Hippocampal formation (tissue), 2 donors: ENCODE data around the gene ST3GAL6.

Experiments
- DNase-seq, 2 donors: peaks; one replicate each; lab custom pipeline; 2025; lab: John Stamatoyannopoulos, UW

The ST3GAL6 gene

GRCh38 chr3:98763076-98763475 is at the start of gene ST3GAL6:
TSS of gene ST3GAL6 (plus strand) at chr3:98763340. CDS start at chr3:98768441, 5,101 bp downstream.
- DNase-seq: no peak

DNA sequence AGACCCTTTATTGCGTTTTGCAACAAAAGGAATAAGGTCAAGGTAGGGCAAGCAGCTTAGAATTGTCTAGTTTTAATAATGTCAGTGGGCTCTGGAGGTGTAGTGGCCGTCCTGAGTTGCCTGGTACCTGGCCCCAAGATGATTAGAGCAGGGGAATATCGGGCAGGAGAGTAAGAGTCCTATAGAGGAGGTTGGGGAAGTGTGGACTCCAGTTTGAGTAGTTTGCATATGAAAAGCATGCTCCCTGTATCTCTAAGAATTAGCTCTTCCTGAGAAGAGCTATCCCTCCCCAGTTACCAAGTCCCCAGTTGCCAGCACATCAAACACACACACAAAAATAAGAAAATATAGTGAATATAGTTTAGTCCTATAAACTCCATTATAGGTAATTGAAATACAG is 49.2 kb upstream of the ST3GAL6 start:
- DNase-seq: no peak

- no peak for DNase-seq
Observed at GRCh38 chr3:98717584-98717983, 45.6 kb upstream of the ST3GAL6 start.

DNA sequence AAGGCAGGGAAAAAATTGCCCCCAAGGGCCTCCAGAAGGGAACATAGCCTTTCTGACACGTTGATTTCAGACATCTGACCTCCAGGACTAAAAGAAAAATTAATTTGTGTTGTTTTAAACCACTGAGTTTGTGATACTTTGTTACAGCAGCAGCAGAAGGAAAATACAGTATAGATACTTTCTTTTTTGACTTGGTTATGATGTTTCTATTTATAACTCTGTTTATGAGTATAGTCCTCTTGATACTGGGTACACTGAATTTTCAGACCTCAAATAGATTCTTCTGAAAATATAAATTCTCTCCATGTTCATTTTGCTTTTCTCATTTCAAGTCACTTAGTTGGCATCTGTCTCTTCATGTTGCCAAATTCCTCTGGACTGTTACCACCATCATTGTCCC is 44.4 kb upstream of the ST3GAL6 start:
- no peak for DNase-seq

DNA sequence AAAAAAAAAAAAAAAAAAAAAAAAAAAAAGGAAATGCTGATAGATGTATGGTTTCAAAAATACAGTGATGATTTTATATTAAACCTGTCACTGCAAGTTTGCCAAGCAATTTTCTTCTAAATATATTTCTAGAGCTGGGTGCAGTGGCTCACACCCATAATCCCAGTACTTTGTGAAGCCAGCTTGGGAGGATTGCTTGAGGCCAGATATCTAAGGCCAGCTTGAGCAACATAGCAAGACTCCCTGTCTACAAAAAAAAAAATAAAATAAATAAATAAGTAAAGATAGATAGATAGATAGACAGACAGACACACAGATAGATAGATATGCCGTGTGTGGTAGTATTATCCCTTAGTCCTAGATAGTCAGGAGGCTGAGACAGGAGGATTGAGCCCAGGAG is 41.4 kb upstream of the ST3GAL6 start:
- no peak for DNase-seq

GRCh38 chr3:98722389-98722788 is 40.8 kb upstream of the ST3GAL6 start:
- no peak for DNase-seq

DNA sequence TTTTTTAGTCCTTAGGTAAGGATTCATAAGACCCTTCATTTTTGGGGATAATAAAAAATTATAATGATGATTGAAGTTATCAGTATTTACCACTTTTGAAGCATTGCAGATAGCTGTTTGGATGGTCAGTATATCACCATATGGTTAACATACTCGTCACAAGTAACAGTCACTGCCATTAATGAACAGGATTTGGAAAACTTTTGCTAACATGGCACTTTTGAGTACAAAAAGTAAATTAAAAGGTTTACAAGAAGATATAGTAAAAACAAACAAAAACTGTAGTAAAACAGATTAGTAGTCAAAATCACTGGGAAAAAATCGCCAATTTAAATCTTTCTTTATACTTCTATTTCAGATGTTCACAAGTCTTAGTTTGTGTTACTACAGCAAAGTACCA is 37.8 kb upstream of the ST3GAL6 start:
- DNase-seq: no peak

GRCh38 chr3:98726084-98726483 is 37.1 kb upstream of the ST3GAL6 start:
- DNase-seq: no peak

- no peak for DNase-seq
Observed at GRCh38 chr3:98727638-98728037, 35.5 kb upstream of the ST3GAL6 start.

- no peak for DNase-seq
Observed at GRCh38 chr3:98728672-98729071, 34.5 kb upstream of the ST3GAL6 start.

DNA sequence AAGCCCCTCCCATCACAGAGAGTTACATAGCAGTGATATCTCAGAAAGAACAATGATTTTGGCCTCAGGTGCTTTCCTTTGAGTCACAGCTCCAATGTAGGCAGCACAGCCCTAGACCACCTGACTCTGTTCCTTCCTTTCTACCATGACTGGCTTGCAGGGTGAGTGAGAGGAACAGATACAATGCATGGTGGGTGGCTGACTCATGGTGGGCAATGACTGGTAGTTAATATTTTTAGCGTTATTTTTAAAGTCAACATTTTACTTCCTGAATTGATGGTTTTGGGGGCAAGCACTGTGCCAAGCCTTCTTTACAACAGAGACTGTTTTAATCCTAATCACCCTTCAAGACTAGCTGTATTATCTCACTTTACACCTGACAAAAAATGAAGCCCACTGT is 32.8 kb upstream of the ST3GAL6 start:
- DNase-seq: no peak

- DNase-seq: no peak
Observed at GRCh38 chr3:98730886-98731537, 32.1 kb upstream of the ST3GAL6 start.

DNA sequence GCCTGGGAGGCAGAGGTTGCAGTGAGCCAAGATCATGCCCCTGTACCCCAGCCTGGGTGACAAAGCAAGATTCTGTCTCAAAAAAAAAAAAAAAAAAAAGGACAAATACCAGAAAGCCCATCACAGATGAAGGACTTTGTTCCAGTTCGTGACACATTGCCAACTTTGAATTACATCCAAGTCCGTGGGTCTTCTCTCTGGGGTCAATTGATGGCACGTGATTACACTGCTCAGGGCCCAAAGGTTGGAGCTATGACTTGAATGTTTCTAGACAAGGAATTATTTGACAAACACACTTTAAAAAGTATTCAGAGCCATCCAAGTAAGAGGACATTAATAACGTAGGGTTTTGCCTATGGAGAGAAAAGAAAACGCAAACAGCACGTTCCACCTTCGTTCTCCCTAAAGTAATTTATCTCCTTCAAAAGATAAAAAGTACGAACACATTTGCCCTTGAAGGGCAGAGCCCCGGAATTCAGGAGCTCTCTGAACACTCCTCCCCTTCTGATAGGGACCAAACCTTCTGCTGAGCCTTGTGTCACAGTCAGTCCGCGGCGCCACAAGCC is 31.3 kb upstream of the ST3GAL6 start:
- peak in 1 of 2 donors; percentile 71 for DNase-seq

GRCh38 chr3:98732286-98733052 is 30.7 kb upstream of the ST3GAL6 start:
- DNase-seq: peak; percentile 15 to 71

DNA sequence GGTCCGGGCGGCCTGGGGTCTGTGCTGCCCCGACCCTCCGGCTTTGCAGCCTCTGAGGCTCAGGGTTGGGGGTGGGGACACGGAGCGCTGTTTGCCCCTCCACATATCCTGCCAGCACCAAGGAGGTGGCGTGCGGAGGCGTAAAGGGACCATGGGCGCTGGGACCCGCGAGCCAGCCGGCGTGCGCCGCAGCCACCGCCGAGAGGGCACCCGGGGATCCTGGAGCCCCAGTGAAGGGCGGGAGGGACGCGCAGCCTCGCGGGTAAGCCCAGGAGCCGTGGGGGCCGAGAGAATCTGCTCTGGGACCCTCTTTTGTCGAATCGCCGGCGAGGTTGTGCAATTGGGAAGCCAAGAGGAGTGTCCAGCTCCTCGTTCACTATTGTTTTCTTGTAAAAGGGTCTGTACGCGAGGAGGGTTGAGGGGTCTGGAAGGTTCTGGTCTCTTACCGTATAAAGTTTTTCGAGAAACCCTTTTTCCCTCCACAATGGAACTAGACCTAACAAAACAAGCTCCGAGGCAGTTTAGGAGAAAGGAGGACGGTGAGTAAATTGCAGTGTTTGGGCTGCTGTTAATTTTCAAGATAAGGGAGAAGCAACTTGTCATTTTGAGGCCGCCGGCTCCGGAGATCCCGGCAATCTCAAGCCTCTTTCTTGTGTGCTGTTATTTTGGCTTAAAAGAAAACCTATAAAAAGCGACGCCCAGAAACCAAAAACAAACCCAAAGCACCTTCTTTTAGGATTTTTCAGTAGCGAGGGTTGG is 29.9 kb upstream of the ST3GAL6 start:
- peak in 1 of 2 donors; percentile 60 for DNase-seq

DNA sequence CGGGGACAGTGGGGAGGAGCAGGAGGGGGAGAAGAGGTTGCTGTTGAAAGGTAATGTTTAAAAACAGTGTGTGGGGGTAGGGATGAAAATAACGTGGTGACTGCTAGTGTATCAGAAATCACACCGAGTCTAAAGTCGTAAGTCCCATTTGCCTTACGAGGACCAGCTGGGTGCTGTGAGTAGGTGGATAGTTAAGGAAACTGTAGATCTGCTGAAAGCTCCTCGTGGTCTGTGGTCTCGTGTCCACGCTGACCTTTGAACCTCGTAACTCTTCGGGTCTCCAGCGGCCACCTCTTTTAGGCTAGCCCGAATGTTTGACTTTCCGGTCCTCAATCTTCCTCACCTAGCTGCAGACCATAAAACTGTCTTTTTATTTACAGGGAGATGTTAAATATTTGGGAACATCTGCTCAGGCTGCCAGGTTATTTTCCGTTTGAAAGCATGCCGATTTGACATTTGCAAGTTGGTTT is 29.3 kb upstream of the ST3GAL6 start:
- DNase-seq: no peak

GRCh38 chr3:98734306-98734705 is 28.8 kb upstream of the ST3GAL6 start:
- peak in 1 of 2 donors; percentile 49 for DNase-seq

DNA sequence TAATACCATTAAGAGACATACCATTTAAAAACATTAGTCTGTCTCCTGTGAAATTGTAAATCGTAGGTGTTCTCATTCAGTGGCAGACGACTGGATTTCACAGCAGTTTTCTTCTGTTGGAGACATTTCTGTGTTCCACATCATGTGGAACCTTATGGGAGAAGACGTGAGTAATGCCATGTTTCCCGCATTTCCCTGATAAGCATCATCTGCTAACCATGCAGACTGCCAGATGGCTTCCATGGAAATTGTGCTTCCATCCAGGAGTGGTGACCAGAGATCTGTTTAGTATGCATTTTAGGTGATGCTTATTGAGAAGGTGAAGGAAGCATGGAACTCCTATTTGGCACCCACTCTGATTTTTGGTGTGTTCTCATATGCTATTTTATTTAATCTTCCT is 28.4 kb upstream of the ST3GAL6 start:
- DNase-seq: peak in 1 of 2 donors; percentile 35

GRCh38 chr3:98735296-98735695 is 27.8 kb upstream of the ST3GAL6 start:
- no peak for DNase-seq

DNA sequence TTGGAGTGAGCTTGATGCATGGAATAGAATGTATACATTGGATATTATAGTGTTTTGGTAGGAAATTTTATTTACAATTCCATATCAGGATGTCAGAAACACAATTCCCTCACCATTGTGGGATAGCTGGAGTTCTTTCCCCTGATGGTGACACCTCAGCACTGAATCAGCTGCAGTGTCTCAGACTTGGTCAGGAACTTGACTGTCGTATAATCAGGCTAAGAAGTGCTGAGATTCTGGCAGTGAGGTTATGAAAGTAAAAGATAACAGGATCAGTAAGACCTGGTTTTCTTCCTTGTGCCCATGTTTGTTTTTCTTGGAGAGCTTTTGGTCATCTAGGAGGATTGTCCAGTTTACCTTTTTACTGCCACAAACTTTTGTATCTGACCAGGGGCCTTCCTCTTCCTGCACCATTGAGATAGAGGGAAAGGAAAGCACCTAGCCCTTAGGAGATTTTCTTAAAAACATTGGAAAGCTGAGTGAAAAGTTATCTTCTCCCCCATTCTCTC is 27.3 kb upstream of the ST3GAL6 start:
- DNase-seq: no peak

DNA sequence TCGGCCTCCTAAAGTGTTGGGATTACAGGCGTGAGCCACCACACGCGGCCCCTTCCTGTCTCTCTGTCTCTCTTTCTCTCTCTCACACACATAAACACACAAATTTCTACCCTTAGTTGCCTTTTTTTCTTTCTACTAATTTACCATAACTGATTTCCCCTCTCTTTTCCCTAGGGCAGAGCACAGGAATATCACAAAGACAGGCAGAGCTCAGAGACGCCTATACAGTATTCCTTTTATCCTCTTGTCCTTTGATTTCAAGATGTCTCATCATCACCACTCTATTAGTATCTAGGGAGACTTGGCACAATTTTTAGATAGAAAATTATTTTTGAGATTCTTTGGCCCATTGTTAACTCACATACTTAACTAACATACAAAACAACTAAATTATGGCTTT is 25.8 kb upstream of the ST3GAL6 start:
- DNase-seq: no peak

DNA sequence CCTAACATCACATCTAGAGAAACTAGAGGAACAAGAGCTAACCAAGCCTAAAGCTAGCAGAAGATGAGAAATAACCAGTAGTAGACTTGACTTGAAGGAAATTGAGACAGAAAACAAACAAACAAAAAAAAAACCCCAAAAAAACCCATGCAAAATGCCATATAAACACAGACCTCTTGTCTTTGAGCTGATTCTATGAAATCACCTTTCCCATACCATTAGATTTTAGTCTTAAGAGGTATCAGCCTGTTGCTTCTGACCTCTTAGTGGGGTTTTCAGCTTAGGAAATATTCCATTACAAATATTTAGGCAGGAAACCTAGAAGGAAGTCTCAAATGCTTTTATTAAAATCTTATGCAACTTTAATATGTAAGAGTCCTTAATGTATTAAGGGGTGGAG is 23.9 kb upstream of the ST3GAL6 start:
- no peak for DNase-seq
